Measurements from ENCODE around the gene RCSD1.

GRCh38 chr1:167627615-167627864 is 2.5 kb upstream of the RCSD1 start:
- TF ChIP-seq POLR2AphosphoS5 (IDR thresholded peaks at IDR 0.05; ENCODE audit: low read depth, low read length) (no peak), POLR2A (IDR thresholded peaks at IDR 0.05; ENCODE audit: low read depth, low read length) (no peak)

All from GM12891 (cell line).